ENCODE results near the gene HDAC6. TPM values are rescaled to one million over a fixed set of nuclear protein-coding genes. Genes with fewer than 3 reads are reported as not detected.

The HDAC6 gene
- total RNA-seq, 1 experiment from 2014 or later, result 44.2 TPM

DNA sequence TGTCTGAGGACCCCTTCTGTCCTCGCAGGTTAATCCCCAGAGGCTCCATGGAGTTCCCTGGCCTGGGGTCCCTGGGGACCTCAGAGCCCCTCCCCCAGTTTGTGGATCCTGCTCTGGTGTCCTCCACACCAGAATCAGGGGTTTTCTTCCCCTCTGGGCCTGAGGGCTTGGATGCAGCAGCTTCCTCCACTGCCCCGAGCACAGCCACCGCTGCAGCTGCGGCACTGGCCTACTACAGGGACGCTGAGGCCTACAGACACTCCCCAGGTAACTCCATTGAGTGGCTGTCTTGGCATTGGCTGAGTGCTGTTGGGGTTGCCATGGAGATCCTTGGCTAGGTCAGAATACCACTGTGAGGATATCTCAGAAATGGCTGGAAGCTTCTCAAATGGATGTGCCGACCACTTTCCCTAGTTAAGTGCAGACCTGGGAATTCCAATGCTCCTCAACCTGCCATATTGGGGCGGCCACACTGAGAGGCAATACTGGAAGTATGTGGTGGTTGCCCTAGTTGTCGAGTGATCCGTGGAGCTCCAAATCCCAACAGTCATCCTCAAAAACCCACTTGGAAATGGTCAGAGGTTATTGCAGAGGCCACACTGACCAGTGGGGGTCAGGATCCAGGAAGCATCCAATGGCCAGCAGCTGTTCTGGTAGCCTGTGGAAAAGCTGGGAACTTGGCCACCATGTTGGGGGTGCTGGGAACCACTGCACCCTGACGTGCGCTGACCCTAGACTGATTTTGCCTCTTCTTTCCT is 10.6 kb upstream of the HDAC6 start:
- Histone ChIP-seq H3K79me2 (ENCODE audit: low read depth) (no peaks in the 10 kb centered on the region), H3K4me3 (no peak overlapping the region), H3K27me3 (ENCODE audit: insufficient read depth, low read depth) (no peaks in the 10 kb centered on the region), H3K9me2 (ENCODE audit: insufficient read depth) (no peaks in the 10 kb centered on the region), H2AFZ (no peak overlapping the region), H3K4me1 (replicated peaks; ENCODE audit: insufficient read depth) (peaks cover 12% of the 10 kb centered on the region), H4K20me1 (ENCODE audit: insufficient read depth) (no peaks in the 10 kb centered on the region), H3K36me3 (ENCODE audit: low read depth) (no peaks in the 10 kb centered on the region), H3K4me2 (no peak overlapping the region), H3K9me3 (ENCODE audit: insufficient read depth, low read depth) (no peaks in the 10 kb centered on the region), H3K27ac (no peak overlapping the region), H3F3A (ENCODE audit: insufficient read depth, low read depth) (no peaks in the 10 kb centered on the region)
- intact Hi-C loops (cut with micrococcal nuclease; ENCODE audit: unreplicated experiment), result no loop called here
- DNase-seq, result no peak
- ChIA-PET CTCF (no interaction called here), POLR2A (ENCODE audit: unreplicated experiment) (interaction anchor here (0.6 kb wide), 1 partner anchor 240 kb away, joined by 3 read pairs; no protein-coding TSS in a partner anchor)
- TF ChIP-seq, protein P1, sequence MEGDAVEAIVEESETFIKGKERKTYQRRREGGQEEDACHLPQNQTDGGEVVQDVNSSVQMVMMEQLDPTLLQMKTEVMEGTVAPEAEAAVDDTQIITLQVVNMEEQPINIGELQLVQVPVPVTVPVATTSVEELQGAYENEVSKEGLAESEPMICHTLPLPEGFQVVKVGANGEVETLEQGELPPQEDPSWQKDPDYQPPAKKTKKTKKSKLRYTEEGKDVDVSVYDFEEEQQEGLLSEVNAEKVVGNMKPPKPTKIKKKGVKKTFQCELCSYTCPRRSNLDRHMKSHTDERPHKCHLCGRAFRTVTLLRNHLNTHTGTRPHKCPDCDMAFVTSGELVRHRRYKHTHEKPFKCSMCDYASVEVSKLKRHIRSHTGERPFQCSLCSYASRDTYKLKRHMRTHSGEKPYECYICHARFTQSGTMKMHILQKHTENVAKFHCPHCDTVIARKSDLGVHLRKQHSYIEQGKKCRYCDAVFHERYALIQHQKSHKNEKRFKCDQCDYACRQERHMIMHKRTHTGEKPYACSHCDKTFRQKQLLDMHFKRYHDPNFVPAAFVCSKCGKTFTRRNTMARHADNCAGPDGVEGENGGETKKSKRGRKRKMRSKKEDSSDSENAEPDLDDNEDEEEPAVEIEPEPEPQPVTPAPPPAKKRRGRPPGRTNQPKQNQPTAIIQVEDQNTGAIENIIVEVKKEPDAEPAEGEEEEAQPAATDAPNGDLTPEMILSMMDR (conservative IDR thresholded peaks at IDR 0.05), result no peak
- TF ChIP-seq EZH2 (IDR thresholded peaks at IDR 0.05; ENCODE audit: low read depth), result no peak
- BruUV-seq (replicated peaks), result no TSS peak

DNA sequence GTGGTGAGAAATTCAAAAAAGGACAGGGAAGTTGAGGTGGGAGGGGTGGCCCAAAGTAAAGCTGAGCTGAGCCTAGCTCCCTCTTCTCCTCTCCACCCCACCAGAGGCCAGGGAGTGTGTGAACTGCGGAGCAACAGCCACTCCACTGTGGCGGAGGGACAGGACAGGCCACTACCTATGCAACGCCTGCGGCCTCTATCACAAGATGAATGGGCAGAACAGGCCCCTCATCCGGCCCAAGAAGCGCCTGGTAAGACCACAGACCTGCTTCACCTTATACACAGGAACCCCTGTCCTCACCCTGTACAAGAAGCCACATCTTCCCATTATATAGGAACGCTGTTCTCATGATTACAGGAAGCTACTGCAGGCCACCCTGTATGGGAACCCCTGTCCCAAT is 9.6 kb upstream of the HDAC6 start:
- DNase-seq, result no peak
- no peaks in the 10 kb centered on the region for H3K9me3 ChIP-seq (ENCODE audit: insufficient read depth, low read depth)
- H3K36me3 ChIP-seq (ENCODE audit: low read depth), result no peaks in the 10 kb centered on the region
- H3K4me2 ChIP-seq, result no peak overlapping the region
- no TSS peak for BruUV-seq (replicated peaks)
- no peak for TF ChIP-seq EZH2 (IDR thresholded peaks at IDR 0.05; ENCODE audit: low read depth)
- TF ChIP-seq, protein P1 (conservative IDR thresholded peaks at IDR 0.05), result no peak
- no peak overlapping the region for H3K27ac ChIP-seq
- no peak overlapping the region for H3K4me3 ChIP-seq
- peaks cover 12% of the 10 kb centered on the region for H3K4me1 ChIP-seq (replicated peaks; ENCODE audit: insufficient read depth)
- CTCF ChIA-PET, result interaction anchor here (0.5 kb wide), 1 partner anchor 73 kb away, joined by 4 read pairs; no protein-coding TSS in a partner anchor
- POLR2A ChIA-PET (ENCODE audit: unreplicated experiment), result no interaction called here
- intact Hi-C loops (cut with micrococcal nuclease; ENCODE audit: unreplicated experiment), result no loop called here
- no peaks in the 10 kb centered on the region for H3K9me2 ChIP-seq (ENCODE audit: insufficient read depth)
- no peaks in the 10 kb centered on the region for H3K27me3 ChIP-seq (ENCODE audit: insufficient read depth, low read depth)
- no peaks in the 10 kb centered on the region for H3F3A ChIP-seq (ENCODE audit: insufficient read depth, low read depth)
- no peaks in the 10 kb centered on the region for H3K79me2 ChIP-seq (ENCODE audit: low read depth)
- H4K20me1 ChIP-seq (ENCODE audit: insufficient read depth), result no peaks in the 10 kb centered on the region
- H2AFZ ChIP-seq, result no peak overlapping the region

DNA sequence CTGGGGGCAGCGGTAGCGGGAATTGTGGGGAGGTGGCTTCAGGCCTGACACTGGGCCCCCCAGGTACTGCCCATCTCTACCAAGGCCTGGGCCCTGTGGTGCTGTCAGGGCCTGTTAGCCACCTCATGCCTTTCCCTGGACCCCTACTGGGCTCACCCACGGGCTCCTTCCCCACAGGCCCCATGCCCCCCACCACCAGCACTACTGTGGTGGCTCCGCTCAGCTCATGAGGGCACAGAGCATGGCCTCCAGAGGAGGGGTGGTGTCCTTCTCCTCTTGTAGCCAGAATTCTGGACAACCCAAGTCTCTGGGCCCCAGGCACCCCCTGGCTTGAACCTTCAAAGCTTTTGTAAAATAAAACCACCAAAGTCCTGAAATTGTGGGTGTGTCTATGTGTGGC is 7.9 kb upstream of the HDAC6 start:
- H4K20me1 ChIP-seq (ENCODE audit: insufficient read depth), result no peaks in the 10 kb centered on the region
- H3F3A ChIP-seq (ENCODE audit: insufficient read depth, low read depth), result no peaks in the 10 kb centered on the region
- H3K9me3 ChIP-seq (ENCODE audit: insufficient read depth, low read depth), result no peaks in the 10 kb centered on the region
- TF ChIP-seq, protein P1 (conservative IDR thresholded peaks at IDR 0.05), result no peak
- TF ChIP-seq EZH2 (IDR thresholded peaks at IDR 0.05; ENCODE audit: low read depth), result no peak
- POLR2A ChIA-PET (ENCODE audit: unreplicated experiment), result no interaction called here
- H2AFZ ChIP-seq, result no peak overlapping the region
- no peaks in the 10 kb centered on the region for H3K27me3 ChIP-seq (ENCODE audit: insufficient read depth, low read depth)
- no peaks in the 10 kb centered on the region for H3K9me2 ChIP-seq (ENCODE audit: insufficient read depth)
- no peaks in the 10 kb centered on the region for H3K79me2 ChIP-seq (ENCODE audit: low read depth)
- DNase-seq, result no peak
- no peak overlapping the region for H3K27ac ChIP-seq
- peaks cover 12% of the 10 kb centered on the region for H3K4me1 ChIP-seq (replicated peaks; ENCODE audit: insufficient read depth)
- H3K4me3 ChIP-seq, result no peak overlapping the region
- intact Hi-C loops (cut with micrococcal nuclease; ENCODE audit: unreplicated experiment), result no loop called here
- CTCF ChIA-PET, result no interaction called here
- no peak overlapping the region for H3K4me2 ChIP-seq
- BruUV-seq (replicated peaks), result no TSS peak
- no peaks in the 10 kb centered on the region for H3K36me3 ChIP-seq (ENCODE audit: low read depth)
